A549 (cell line): ENCODE data around the gene BMPER.

ENCODE experiments used
- BHLHE40 ChIP-seq: IDR thresholded peaks from 2 replicates; pipeline ENCODE4 v1.6.1; 2012; ENCODE audit warnings: low read depth, low read length, inconsistent platforms
- CTCF ChIP-seq: fragments of >200 bp; sonication (Bioruptor Twin); formaldehyde crosslinking; IDR thresholded peaks from 3 replicates; pipeline ENCODE4 v1.5.1; 2016
- MAX ChIP-seq: IDR thresholded peaks from 2 replicates; pipeline ENCODE4 v1.6.1; 2012
- MAZ ChIP-seq: fragments of 150-350 bp; IDR thresholded peaks from 2 replicates; pipeline ENCODE4 v1.6.1; 2014; ENCODE audit warnings: antibody characterized with exemption, low read depth, low read length, borderline replicate concordance
- PHF8 ChIP-seq: fragments of 200-600 bp; sonication (generic); IDR thresholded peaks from 2 replicates; pipeline ENCODE4 v1.6.1; 2016; ENCODE audit warnings: low read depth, mild to moderate bottlenecking, antibody characterized with exemption, moderate library complexity, borderline replicate concordance
- POLR2A ChIP-seq: IDR thresholded peaks from 2 replicates; pipeline ENCODE4 v1.6.1; 2012; ENCODE audit warnings: mild to moderate bottlenecking, low read length
- RCOR1 ChIP-seq: fragments of 150-350 bp; IDR thresholded peaks from 2 replicates; pipeline ENCODE4 v1.6.1; 2014; ENCODE audit warnings: antibody characterized with exemption, low read length, low read depth
- RFX5 ChIP-seq: fragments of 450-650 bp; IDR thresholded peaks from 2 replicates; pipeline ENCODE4 v1.7.1; 2014; ENCODE audit warnings: antibody characterized with exemption, mild to moderate bottlenecking, moderate library complexity

GRCh38 chr7:34190299-34190698, 285.0 kb downstream of the BMPER start:
- no peak for TF ChIP-seq PHF8
- TF ChIP-seq MAX, result no peak
- no peak for TF ChIP-seq RCOR1
- TF ChIP-seq CTCF, result no peak
- no peak for TF ChIP-seq MAZ
- TF ChIP-seq POLR2A, result no peak
- no peak for TF ChIP-seq RFX5
- TF ChIP-seq BHLHE40, result no peak
